ENCODE data around the gene DNAJC22. TPM values are rescaled to one million over a fixed set of nuclear protein-coding genes. Genes with fewer than 3 reads are reported as not detected.

Gene DNAJC22
- total and polyA plus RNA-seq, 2 of the 13 experiments (the other 11 are each of a cell fraction or from before 2014, with no cell fraction given) = 25.2 to 31.7 TPM

DNA sequence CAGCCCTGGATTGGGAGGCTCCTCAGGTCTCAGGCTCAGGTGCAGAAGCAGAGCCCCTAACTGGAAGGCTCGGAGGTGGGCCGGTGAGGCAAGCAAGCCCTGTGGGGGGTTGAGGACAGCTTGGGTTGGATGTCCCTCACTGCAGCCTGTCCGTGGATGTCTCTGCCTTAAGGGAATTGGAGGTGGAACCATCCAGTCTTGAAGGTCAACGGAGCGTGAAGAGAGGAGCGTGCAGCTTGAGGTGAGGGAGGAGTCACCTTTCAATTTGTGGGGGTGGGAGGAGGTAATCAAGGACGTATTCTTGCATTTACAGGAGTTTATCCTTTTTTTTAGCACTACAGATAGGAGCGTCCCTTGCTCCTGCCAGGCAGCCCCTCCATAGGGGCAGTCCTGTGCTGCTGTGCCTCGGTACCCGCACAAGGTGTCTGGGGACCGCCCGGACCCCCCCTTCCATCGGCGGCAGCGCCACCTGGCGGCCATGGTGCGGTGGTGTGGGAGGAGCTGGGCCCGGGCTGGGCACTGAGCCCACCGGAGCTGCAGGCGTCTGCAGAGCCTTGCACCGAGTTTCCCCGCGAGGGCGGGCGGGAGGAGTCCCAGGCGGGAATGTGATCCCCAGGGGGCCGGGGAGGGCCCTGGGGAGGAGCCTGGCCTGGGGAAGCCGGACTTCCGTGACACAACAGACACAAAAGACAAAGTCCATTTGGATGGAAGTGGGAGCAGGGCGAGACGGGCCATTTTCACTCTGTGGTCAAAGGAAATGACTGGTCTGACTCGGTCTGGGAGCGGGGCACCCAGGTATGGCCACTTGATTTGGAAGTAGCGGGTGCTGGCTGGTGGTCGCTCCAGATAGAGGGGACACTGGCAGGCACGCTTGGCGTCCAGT, 864 bp downstream of the DNAJC22 start (continued):
- 0 out of 2 replicates have a peak, but pooled peaks have one; percentile 35 for TF ChIP-seq ZNF569 (CRISPR knock-in tag; IDR thresholded peaks at IDR 0.05; ENCODE audit: borderline replicate concordance)
- TF ChIP-seq, protein P1, sequence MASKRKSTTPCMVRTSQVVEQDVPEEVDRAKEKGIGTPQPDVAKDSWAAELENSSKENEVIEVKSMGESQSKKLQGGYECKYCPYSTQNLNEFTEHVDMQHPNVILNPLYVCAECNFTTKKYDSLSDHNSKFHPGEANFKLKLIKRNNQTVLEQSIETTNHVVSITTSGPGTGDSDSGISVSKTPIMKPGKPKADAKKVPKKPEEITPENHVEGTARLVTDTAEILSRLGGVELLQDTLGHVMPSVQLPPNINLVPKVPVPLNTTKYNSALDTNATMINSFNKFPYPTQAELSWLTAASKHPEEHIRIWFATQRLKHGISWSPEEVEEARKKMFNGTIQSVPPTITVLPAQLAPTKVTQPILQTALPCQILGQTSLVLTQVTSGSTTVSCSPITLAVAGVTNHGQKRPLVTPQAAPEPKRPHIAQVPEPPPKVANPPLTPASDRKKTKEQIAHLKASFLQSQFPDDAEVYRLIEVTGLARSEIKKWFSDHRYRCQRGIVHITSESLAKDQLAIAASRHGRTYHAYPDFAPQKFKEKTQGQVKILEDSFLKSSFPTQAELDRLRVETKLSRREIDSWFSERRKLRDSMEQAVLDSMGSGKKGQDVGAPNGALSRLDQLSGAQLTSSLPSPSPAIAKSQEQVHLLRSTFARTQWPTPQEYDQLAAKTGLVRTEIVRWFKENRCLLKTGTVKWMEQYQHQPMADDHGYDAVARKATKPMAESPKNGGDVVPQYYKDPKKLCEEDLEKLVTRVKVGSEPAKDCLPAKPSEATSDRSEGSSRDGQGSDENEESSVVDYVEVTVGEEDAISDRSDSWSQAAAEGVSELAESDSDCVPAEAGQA (IDR thresholded peaks at IDR 0.05; ENCODE audit: low read depth) = no peak
- TF ChIP-seq, protein P1 (CRISPR knock-in tag; IDR thresholded peaks at IDR 0.05; ENCODE audit: borderline replicate concordance) = 0 out of 2 replicates have a peak, but pooled peaks have one; percentile 73
- TF ChIP-seq ATRX (CRISPR knock-in tag; IDR thresholded peaks at IDR 0.05; ENCODE audit: borderline replicate concordance) = no peak
- no peak for TF ChIP-seq NFE2L2 (IDR thresholded peaks at IDR 0.05; ENCODE audit: low read length)
- no peak for TF ChIP-seq ZNF567 (CRISPR knock-in tag; IDR thresholded peaks at IDR 0.05; ENCODE audit: borderline replicate concordance)
- TF ChIP-seq, protein P2, sequence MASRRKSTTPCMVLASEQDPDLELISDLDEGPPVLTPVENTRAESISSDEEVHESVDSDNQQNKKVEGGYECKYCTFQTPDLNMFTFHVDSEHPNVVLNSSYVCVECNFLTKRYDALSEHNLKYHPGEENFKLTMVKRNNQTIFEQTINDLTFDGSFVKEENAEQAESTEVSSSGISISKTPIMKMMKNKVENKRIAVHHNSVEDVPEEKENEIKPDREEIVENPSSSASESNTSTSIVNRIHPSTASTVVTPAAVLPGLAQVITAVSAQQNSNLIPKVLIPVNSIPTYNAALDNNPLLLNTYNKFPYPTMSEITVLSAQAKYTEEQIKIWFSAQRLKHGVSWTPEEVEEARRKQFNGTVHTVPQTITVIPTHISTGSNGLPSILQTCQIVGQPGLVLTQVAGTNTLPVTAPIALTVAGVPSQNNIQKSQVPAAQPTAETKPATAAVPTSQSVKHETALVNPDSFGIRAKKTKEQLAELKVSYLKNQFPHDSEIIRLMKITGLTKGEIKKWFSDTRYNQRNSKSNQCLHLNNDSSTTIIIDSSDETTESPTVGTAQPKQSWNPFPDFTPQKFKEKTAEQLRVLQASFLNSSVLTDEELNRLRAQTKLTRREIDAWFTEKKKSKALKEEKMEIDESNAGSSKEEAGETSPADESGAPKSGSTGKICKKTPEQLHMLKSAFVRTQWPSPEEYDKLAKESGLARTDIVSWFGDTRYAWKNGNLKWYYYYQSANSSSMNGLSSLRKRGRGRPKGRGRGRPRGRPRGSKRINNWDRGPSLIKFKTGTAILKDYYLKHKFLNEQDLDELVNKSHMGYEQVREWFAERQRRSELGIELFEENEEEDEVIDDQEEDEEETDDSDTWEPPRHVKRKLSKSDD (CRISPR knock-in tag; IDR thresholded peaks at IDR 0.05; ENCODE audit: low read depth) = peak; percentile 91
- peak; percentile 100 for TF ChIP-seq ZNF263 (CRISPR knock-in tag; IDR thresholded peaks at IDR 0.05)
- peak; percentile 92 for TF ChIP-seq ZBTB7A (CRISPR knock-in tag; IDR thresholded peaks at IDR 0.05)
- TF ChIP-seq YEATS2 (CRISPR knock-in tag; IDR thresholded peaks at IDR 0.05; ENCODE audit: borderline replicate concordance) = peak; percentile 72; the same call in 1 of the 2 replicates
- TF ChIP-seq MIXL1 (CRISPR knock-in tag; IDR thresholded peaks at IDR 0.05) = no peak
- no peak for TF ChIP-seq TSC22D2 (CRISPR knock-in tag; IDR thresholded peaks at IDR 0.05; ENCODE audit: borderline replicate concordance)
- peak; percentile 61; the same call in 1 of the 2 replicates for TF ChIP-seq ZNF891 (CRISPR knock-in tag; IDR thresholded peaks at IDR 0.05)
- TF ChIP-seq, protein P3, sequence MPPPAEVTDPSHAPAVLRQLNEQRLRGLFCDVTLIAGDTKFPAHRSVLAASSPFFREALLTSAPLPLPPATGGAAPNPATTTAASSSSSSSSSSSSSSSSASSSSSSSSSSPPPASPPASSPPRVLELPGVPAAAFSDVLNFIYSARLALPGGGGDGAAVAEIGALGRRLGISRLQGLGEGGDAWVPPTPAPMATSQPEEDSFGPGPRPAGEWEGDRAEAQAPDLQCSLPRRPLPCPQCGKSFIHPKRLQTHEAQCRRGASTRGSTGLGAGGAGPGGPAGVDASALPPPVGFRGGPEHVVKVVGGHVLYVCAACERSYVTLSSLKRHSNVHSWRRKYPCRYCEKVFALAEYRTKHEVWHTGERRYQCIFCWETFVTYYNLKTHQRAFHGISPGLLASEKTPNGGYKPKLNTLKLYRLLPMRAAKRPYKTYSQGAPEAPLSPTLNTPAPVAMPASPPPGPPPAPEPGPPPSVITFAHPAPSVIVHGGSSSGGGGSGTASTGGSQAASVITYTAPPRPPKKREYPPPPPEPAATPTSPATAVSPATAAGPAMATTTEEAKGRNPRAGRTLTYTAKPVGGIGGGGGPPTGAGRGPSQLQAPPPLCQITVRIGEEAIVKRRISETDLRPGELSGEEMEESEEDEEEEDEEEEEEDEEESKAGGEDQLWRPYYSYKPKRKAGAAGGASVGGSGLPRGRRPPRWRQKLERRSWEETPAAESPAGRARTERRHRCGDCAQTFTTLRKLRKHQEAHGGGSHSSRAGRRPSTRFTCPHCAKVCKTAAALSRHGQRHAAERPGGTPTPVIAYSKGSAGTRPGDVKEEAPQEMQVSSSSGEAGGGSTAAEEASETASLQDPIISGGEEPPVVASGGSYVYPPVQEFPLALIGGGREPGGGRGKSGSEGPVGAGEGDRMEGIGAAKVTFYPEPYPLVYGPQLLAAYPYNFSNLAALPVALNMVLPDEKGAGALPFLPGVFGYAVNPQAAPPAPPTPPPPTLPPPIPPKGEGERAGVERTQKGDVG (CRISPR knock-in tag; IDR thresholded peaks at IDR 0.05; ENCODE audit: borderline replicate concordance) = 0 out of 2 replicates have a peak, but pooled peaks have one; percentile 38
